Loucy (cell line): ENCODE data around the gene SEC24B.

Experiments
- H2AFZ ChIP-seq: fragments of 200-600 bp; sonication (generic); 2 replicates; pipeline ENCODE4 v1.6.0; 2016; ENCODE audit warnings: antibody characterized with exemption, mild to moderate bottlenecking, low read length, moderate library complexity
- H3F3A ChIP-seq: fragments of 200-600 bp; 2 replicates; pipeline ENCODE4 v1.6.0; 2016; ENCODE audit warnings: antibody characterized with exemption, low read depth, mild to moderate bottlenecking
- H3K27me3 ChIP-seq: fragments of 200-600 bp; sonication (generic); 2 replicates; pipeline ENCODE4 v1.6.1; 2014; ENCODE audit warnings: low read length, mild to moderate bottlenecking; ENCODE audit not compliant: insufficient read depth, poor library complexity, severe bottlenecking
- H3K36me3 ChIP-seq: fragments of 200-600 bp; sonication (generic); 2 replicates; pipeline ENCODE4 v1.6.1; 2016; ENCODE audit warnings: low read length; ENCODE audit not compliant: insufficient read depth
- H3K4me1 ChIP-seq: fragments of 200-600 bp; sonication (generic); 2 replicates; pipeline ENCODE4 v1.5.1; 2014; ENCODE audit warnings: low read length, mild to moderate bottlenecking; ENCODE audit not compliant: insufficient read depth, poor library complexity, severe bottlenecking
- H3K4me2 ChIP-seq: fragments of 200-600 bp; sonication (generic); 2 replicates; pipeline ENCODE4 v1.6.0; 2014; ENCODE audit warnings: antibody characterized with exemption, low read length, low read depth, mild to moderate bottlenecking; ENCODE audit not compliant: poor library complexity, severe bottlenecking
- H3K4me3 ChIP-seq: fragments of 200-600 bp; sonication (generic); 2 replicates; pipeline ENCODE4 v1.5.1; 2014; ENCODE audit warnings: low read length, mild to moderate bottlenecking, mixed read lengths; ENCODE audit not compliant: poor library complexity, severe bottlenecking
- H3K79me2 ChIP-seq: fragments of 200-600 bp; sonication (generic); 2 replicates; pipeline ENCODE4 v1.6.1; 2014; ENCODE audit warnings: low read length; ENCODE audit not compliant: insufficient read depth
- H3K9ac ChIP-seq: fragments of 200-600 bp; sonication (generic); 2 replicates; pipeline ENCODE4 v1.6.0; 2014; ENCODE audit warnings: mild to moderate bottlenecking, low read depth, low read length, moderate library complexity; ENCODE audit not compliant: poor library complexity, severe bottlenecking
- H3K9me2 ChIP-seq: fragments of 200-600 bp; sonication (generic); replicated peaks from 2 replicates; pipeline ENCODE4 v1.6.1; 2016; ENCODE audit warnings: low read depth, low read length, mixed read lengths
- H3K9me3 ChIP-seq: fragments of 200-600 bp; sonication (generic); 2 replicates; pipeline ENCODE4 v1.6.1; 2014; ENCODE audit warnings: mild to moderate bottlenecking, antibody characterized with exemption, low read length, low read depth; ENCODE audit not compliant: insufficient read depth
- H4K20me1 ChIP-seq: fragments of 200-600 bp; sonication (generic); 2 replicates; pipeline ENCODE4 v1.6.0; 2014; ENCODE audit warnings: antibody characterized with exemption, low read length, mild to moderate bottlenecking; ENCODE audit not compliant: insufficient read depth, poor library complexity, severe bottlenecking
- EZH2phosphoT487 ChIP-seq: fragments of 200-600 bp; IDR thresholded peaks from 2 replicates; pipeline ENCODE4 v1.6.1; 2018; ENCODE audit warnings: antibody characterized with exemption, mild to moderate bottlenecking, moderate library complexity, borderline replicate concordance
- TF ChIP-seq, protein P1 (sequence below): fragments of 200-600 bp; sonication (generic); conservative IDR thresholded peaks from 2 replicates; pipeline ENCODE4 v1.5.1; 2014; ENCODE audit warnings: mild to moderate bottlenecking, antibody characterized with exemption, low read length

Gene SEC24B

DNA sequence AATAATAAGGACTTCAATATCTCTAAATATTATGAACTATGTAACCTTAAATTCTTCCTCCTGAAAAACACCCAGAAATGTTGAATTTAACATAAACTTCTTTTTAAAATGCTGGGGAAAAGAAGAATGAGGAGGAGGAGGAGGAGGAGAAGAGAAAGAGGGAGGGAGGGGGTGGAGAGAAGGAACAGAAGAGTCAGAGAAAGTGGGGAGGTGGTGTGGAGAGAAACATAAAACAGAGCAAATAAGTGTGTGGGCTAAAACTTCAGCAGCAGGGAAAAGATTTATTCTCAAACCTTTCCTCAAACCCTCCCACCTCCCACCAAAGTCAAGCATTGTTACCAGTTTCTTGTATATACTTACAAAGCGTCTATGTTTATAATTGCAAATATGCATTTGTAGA is 34.7 kb upstream of the SEC24B start:
- Histone ChIP-seq H3K4me1 (no peaks in the 10 kb centered on the region), H3K9me3 (no peaks in the 10 kb centered on the region), H3K4me2 (no peak overlapping the region), H3K9ac (no peak overlapping the region), H3K4me3 (no peak overlapping the region), H3K36me3 (no peaks in the 10 kb centered on the region), H3K79me2 (no peaks in the 10 kb centered on the region), H3F3A (no peaks in the 10 kb centered on the region), H2AFZ (no peak overlapping the region), H4K20me1 (no peaks in the 10 kb centered on the region), H3K9me2 (no peaks in the 10 kb centered on the region), H3K27me3 (no peaks in the 10 kb centered on the region)
- no peak for TF ChIP-seq EZH2phosphoT487
- TF ChIP-seq, protein P1, sequence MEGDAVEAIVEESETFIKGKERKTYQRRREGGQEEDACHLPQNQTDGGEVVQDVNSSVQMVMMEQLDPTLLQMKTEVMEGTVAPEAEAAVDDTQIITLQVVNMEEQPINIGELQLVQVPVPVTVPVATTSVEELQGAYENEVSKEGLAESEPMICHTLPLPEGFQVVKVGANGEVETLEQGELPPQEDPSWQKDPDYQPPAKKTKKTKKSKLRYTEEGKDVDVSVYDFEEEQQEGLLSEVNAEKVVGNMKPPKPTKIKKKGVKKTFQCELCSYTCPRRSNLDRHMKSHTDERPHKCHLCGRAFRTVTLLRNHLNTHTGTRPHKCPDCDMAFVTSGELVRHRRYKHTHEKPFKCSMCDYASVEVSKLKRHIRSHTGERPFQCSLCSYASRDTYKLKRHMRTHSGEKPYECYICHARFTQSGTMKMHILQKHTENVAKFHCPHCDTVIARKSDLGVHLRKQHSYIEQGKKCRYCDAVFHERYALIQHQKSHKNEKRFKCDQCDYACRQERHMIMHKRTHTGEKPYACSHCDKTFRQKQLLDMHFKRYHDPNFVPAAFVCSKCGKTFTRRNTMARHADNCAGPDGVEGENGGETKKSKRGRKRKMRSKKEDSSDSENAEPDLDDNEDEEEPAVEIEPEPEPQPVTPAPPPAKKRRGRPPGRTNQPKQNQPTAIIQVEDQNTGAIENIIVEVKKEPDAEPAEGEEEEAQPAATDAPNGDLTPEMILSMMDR, result no peak

DNA sequence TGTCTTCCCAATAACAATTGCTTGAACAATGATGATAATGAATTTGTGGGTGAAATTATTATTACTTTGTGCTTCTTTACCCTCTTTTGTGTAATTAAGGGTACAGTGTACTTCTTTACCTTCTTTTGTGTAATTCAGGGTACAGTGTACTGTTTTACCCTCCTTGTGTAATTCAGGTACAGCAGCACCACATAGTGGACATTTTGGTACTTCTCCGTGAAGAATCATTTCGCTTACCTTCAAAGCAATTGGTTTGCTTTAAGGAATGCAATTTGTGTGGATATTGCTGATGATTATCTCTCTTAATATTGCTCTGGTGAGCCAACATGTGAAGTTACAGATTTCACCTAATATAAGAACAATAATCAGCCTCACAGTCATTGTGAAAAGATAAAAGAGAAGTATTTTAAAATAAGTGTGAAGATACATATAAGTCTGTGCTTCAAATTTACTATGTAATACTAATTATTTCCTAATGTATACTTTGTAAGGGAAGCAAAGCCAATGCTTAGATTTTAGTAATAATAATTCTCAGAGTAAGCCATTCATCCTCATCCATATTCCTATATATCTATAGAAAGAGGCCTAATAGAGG is 27.2 kb upstream of the SEC24B start:
- no peaks in the 10 kb centered on the region for H3F3A ChIP-seq
- H3K27me3 ChIP-seq, result no peaks in the 10 kb centered on the region
- TF ChIP-seq, protein P1, result peak; percentile 90
- no peak for TF ChIP-seq EZH2phosphoT487
- no peak overlapping the region for H3K4me3 ChIP-seq
- H3K4me1 ChIP-seq, result no peaks in the 10 kb centered on the region
- no peak overlapping the region for H2AFZ ChIP-seq
- H4K20me1 ChIP-seq, result no peaks in the 10 kb centered on the region
- no peak overlapping the region for H3K9ac ChIP-seq
- no peak overlapping the region for H3K4me2 ChIP-seq
- no peaks in the 10 kb centered on the region for H3K79me2 ChIP-seq
- H3K36me3 ChIP-seq, result no peaks in the 10 kb centered on the region
- no peaks in the 10 kb centered on the region for H3K9me2 ChIP-seq
- H3K9me3 ChIP-seq, result no peaks in the 10 kb centered on the region

DNA sequence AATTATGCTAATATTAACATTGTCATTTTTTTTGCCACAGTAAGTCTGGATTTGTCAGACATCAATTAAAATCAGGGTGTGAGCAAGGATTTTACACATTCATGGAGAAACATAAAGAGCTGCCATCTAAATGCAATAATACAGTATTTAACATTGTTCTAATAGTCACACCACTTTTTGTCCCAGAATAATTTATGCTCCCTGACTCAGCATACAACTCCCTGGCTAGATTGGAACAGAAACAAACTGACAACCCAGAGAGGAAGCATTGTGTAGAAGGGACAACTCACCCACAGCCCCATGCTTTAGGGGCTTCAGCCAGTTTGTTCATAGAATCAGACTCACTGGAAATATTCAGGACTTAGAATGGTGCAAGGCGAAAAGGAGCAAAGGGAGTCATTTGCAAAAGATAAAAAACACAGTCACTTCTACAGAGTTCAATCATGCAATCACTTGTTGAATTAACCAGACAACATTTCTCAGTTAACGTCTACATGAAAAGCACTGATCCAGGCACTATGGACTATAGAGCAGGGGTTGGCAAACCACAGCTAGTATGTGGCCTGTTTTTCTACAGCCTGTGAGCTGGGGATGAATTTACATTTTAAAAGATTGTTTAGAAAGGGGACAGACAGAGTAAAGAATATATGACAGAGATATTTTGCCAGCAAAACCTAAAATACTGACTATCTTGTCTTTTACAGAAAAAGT is 26.4 kb upstream of the SEC24B start:
- no peak overlapping the region for H3K9ac ChIP-seq
- no peak overlapping the region for H3K4me2 ChIP-seq
- H3K27me3 ChIP-seq, result no peaks in the 10 kb centered on the region
- no peaks in the 10 kb centered on the region for H3K36me3 ChIP-seq
- H4K20me1 ChIP-seq, result no peaks in the 10 kb centered on the region
- no peaks in the 10 kb centered on the region for H3F3A ChIP-seq
- no peak overlapping the region for H2AFZ ChIP-seq
- H3K9me2 ChIP-seq, result no peaks in the 10 kb centered on the region
- TF ChIP-seq, protein P1, result no peak
- TF ChIP-seq EZH2phosphoT487, result no peak
- H3K79me2 ChIP-seq, result no peaks in the 10 kb centered on the region
- H3K4me1 ChIP-seq, result no peaks in the 10 kb centered on the region
- no peak overlapping the region for H3K4me3 ChIP-seq
- H3K9me3 ChIP-seq, result no peaks in the 10 kb centered on the region
